HS-27A (cell line): ENCODE measurements around the gene ANO3.
"Not testable (repeated sequence)": the region's sequence is repeated elsewhere in the genome, so short reads cannot be mapped to it uniquely, and the experiment has no call there.

ENCODE experiments used
- DNase-seq: peaks from one replicate; pipeline ENCODE4 v3.0.0-alpha.2; 2012; ENCODE audit warnings: low read depth, missing footprints

The ANO3 gene

GRCh38 chr11:26575946-26576345 lies 244.0 kb downstream of the ANO3 start:
- DNase-seq = no peak

GRCh38 chr11:26578998-26579661 lies 247.2 kb downstream of the ANO3 start:
- no peak for DNase-seq

GRCh38 chr11:26579683-26580082 lies 247.8 kb downstream of the ANO3 start:
- DNase-seq = no peak

GRCh38 chr11:26580929-26581328 lies 249.0 kb downstream of the ANO3 start:
- no peak for DNase-seq

GRCh38 chr11:26583550-26583949 lies 251.6 kb downstream of the ANO3 start:
- no peak for DNase-seq

GRCh38 chr11:26584818-26585217 lies 252.9 kb downstream of the ANO3 start:
- no peak for DNase-seq

- DNase-seq = no peak
Observed at GRCh38 chr11:26587073-26587472, 255.1 kb downstream of the ANO3 start.

GRCh38 chr11:26593691-26594090 lies 261.8 kb downstream of the ANO3 start:
- DNase-seq = no peak

- DNase-seq = not testable (repeated sequence)
Observed at GRCh38 chr11:26595207-26595865, 263.4 kb downstream of the ANO3 start.

GRCh38 chr11:26597049-26597689 lies 265.2 kb downstream of the ANO3 start:
- not testable (repeated sequence) for DNase-seq

GRCh38 chr11:26597899-26598298 lies 266.0 kb downstream of the ANO3 start:
- no peak for DNase-seq

- no peak for DNase-seq
Observed at GRCh38 chr11:26599425-26599824, 267.5 kb downstream of the ANO3 start.

- no peak for DNase-seq
Observed at GRCh38 chr11:26599876-26600434, 268.0 kb downstream of the ANO3 start.

- no peak for DNase-seq
Observed at GRCh38 chr11:26607725-26608506, 276.0 kb downstream of the ANO3 start.

- DNase-seq = no peak
Observed at GRCh38 chr11:26608507-26609146, 276.7 kb downstream of the ANO3 start.

- DNase-seq = no peak
Observed at GRCh38 chr11:26613759-26614158, 281.8 kb downstream of the ANO3 start.

- DNase-seq = no peak
Observed at GRCh38 chr11:26618441-26618840, 286.5 kb downstream of the ANO3 start.

GRCh38 chr11:26620282-26621045 lies 288.5 kb downstream of the ANO3 start:
- DNase-seq = no peak

GRCh38 chr11:26621132-26621531 lies 289.2 kb downstream of the ANO3 start:
- DNase-seq = peak; percentile 59

GRCh38 chr11:26622181-26622580 lies 290.3 kb downstream of the ANO3 start:
- DNase-seq = no peak

GRCh38 chr11:26623076-26623659 lies 291.2 kb downstream of the ANO3 start:
- DNase-seq = no peak
